Right lobe of liver (tissue), 6 donors: Measurements from ENCODE around the gene TSSK3. TPM values are rescaled to one million over a fixed set of nuclear protein-coding genes. Genes with fewer than 3 reads are reported as not detected.
A peak's percentile ranks its signal among the peaks of the same experiment; 100 is the strongest.

Experiments
- ATAC-seq, 4 donors: fragments of 200-7000 bp; cut with Tn5 transposase; one replicate each; pipeline ENCODE4 v1.9.1; 2020; ENCODE audit warnings: mild to moderate bottlenecking in 4 of 4, moderate library complexity in 4 of 4
- DNase-seq, 3 donors: peaks; one replicate each; pipeline ENCODE4 v3.0.0-alpha.2; 2020
- H3K27ac ChIP-seq, 3 donors: fragments of 200-600 bp; one replicate each; pipeline ENCODE4 v1.8.0; 2022
- H3K27me3 ChIP-seq, 2 donors: fragments of 200-600 bp; one replicate each; pipeline ENCODE4 v1.8.0; 2022
- H3K36me3 ChIP-seq, 4 donors: fragments of 200-600 bp; sonication (generic) in 1 of 4; one replicate each; pipeline versions ENCODE4 v1.5.1 to v1.8.0; 2017 to 2022; ENCODE audit warnings: control low read depth in 1 of 4
- H3K4me1 ChIP-seq, 4 donors: fragments of 200-600 bp; sonication (generic) in 1 of 4; one replicate each; pipeline versions ENCODE4 v1.5.1 to v1.8.0; 2017 to 2022; ENCODE audit warnings: control low read depth in 1 of 4
- H3K4me3 ChIP-seq, 3 donors: fragments of 200-600 bp; one replicate each; pipeline ENCODE4 v1.8.0; 2022
- H3K9me3 ChIP-seq, 4 donors: fragments of 200-600 bp; sonication (generic) in 1 of 4; one replicate each; pipeline versions ENCODE4 v1.5.1 to v1.8.0; 2017 to 2022; ENCODE audit warnings: control low read depth in 1 of 4
- CTCF ChIP-seq, 4 donors: fragments of 200-600 bp in 3 of 4; fragments of 450-650 bp in 1 of 4; IDR thresholded peaks; one replicate each; pipeline versions ENCODE4 v1.5.1 to v1.8.0; 2016 to 2022; ENCODE audit warnings: antibody characterized with exemption in 4 of 4, mild to moderate bottlenecking in 2 of 4
- POLR2A ChIP-seq: fragments of 450-650 bp; IDR thresholded peaks from one replicate; pipeline ENCODE4 v1.6.1; 2017; ENCODE audit warnings: antibody characterized with exemption, mild to moderate bottlenecking
- WGBS: methylation state at CpG from one replicate; pipeline ENCODE4 v1.1.6; 2018; ENCODE audit warnings: low coverage, low lambda C conversion rate; ENCODE audit not compliant: insufficient coverage; ENCODE audit errors: missing lambda C conversion rate; 5-methylcytosine and 5-hydroxymethylcytosine counted together
- intact Hi-C, 2 donors: fragments of 100-400 bp; cut with DNase I; formaldehyde crosslinking; loops; one replicate each; pipeline versions ENCODE4 v1.11.2 to v1.14.1; 2022
- total RNA-seq, 6 experiments: library from RNA; depleted of rRNA in 2 of 6; stranded (reverse); fragments of >200 nt in 2 of 6; fragmentation: NEBNext Ultra II Directional in 3 of 6; extraction: Animal tissue kit (Norgen Biotek cat#: 25700) in 3 of 6; gene quantifications; one replicate each; pipeline versions ENCODE4 v1.1.0 to v1.2.4, GENCODE V29; 2016 to 2023
- donor health status: DM: no; HTN: yes; CAD: no.
- donor health status: DM: no; HTN: no; CAD: no.
- donor health status: DM: no; HTN: no; CAD: no.
- donor health status: DM: no; HTN: yes; CAD: no.
- donor health status: DM: no; HTN: yes; CAD: no.

TSSK3 gene
- total RNA-seq, 6 experiments from 2014 or later: 0.49 to 1.6 (median 0.85) TPM

GRCh38 chr1:32405672-32406467 is 43.5 kb downstream of the TSSK3 start:
- Histone ChIP-seq H3K27me3 (no peaks in the 10 kb centered on the region), H3K9me3 (no peaks in the 10 kb centered on the region), H3K27ac (peak overlapping the region; percentile 63 to 92 (median 72)), H3K36me3 (no peaks in the 10 kb centered on the region), H3K4me3 (no peak overlapping the region), H3K4me1 (peaks cover 0 to 25% (median 0%) of the 10 kb centered on the region in 4 donors)
- ATAC-seq (peak in 2 of 4 donors; percentile 3 to 6), DNase-seq (no peak)
- intact Hi-C loops: no loop called here
- WGBS: 77% methylated on average over 2 of the region's 4 CpGs
- TF ChIP-seq CTCF (IDR thresholded peaks at IDR 0.05) (no peak), POLR2A (no peak)

GRCh38 chr1:32406629-32407111 is 44.3 kb downstream of the TSSK3 start:
- Histone ChIP-seq H3K9me3 (no peaks in the 10 kb centered on the region), H3K27me3 (no peaks in the 10 kb centered on the region), H3K4me3 (no peak overlapping the region), H3K4me1 (peaks cover 0 to 22% (median 0%) of the 10 kb centered on the region in 4 donors), H3K36me3 (no peaks in the 10 kb centered on the region), H3K27ac (peak overlapping the region; percentile 63 to 92 (median 72))
- intact Hi-C loops: no loop called here
- 33% methylated on average over 4 of the region's 4 CpGs for WGBS
- ATAC-seq: peak; percentile 91 to 95 (median 92)
- peak; percentile 72 to 87 (median 86) for DNase-seq
- TF ChIP-seq POLR2A: no peak
- TF ChIP-seq CTCF (IDR thresholded peaks at IDR 0.05): no peak

DNA sequence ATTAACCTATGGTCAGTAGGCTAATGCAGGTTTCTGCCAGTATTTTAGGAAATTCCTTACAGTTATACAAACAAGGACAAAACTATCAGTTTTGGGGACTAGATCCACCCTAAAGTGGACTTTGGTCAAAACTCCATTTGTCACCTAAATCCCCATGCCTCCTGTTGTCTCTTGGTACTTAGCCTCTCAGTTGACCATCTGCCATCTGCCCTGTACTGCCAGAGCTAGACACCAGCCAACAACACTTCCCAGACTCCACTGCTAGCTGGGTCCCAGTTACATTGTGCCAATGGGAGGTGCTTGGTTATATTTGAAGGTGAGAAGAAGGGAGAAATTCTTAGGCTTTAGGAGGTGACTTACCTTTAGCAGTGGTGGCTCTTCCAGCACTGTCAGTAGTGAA is 48.9 kb downstream of the TSSK3 start:
- H3K27me3 ChIP-seq: no peaks in the 10 kb centered on the region
- H3K9me3 ChIP-seq: no peaks in the 10 kb centered on the region
- peak in 2 of 4 donors; percentile 8 to 41 for ATAC-seq
- no peak overlapping the region for H3K27ac ChIP-seq
- no peak overlapping the region for H3K4me3 ChIP-seq
- TF ChIP-seq CTCF (IDR thresholded peaks at IDR 0.05) (no peak), POLR2A (no peak)
- intact Hi-C loops: no loop called here
- H3K36me3 ChIP-seq: no peaks in the 10 kb centered on the region
- peaks cover 0 to 16% (median 0%) of the 10 kb centered on the region in 4 donors for H3K4me1 ChIP-seq
- DNase-seq: peak in 1 of 3 donors; percentile 69

- 59% methylated on average over 5 of the region's 10 CpGs for WGBS
- Histone ChIP-seq H3K27me3 (no peaks in the 10 kb centered on the region), H3K4me3 (no peak overlapping the region), H3K36me3 (no peaks in the 10 kb centered on the region), H3K9me3 (peaks cover 0 to 3% (median 0%) of the 10 kb centered on the region in 4 donors), H3K27ac (no peak overlapping the region), H3K4me1 (peaks cover 0 to 4% (median 0%) of the 10 kb centered on the region in 4 donors)
- intact Hi-C loops: no loop called here
- TF ChIP-seq CTCF (IDR thresholded peaks at IDR 0.05) (peak; percentile 79 to 86 (median 86)), POLR2A (no peak)
- DNase-seq: peak in 2 of 3 donors; percentile 36 to 80
- peak; percentile 90 to 95 (median 92) for ATAC-seq
Observed at GRCh38 chr1:32413507-32414185, 51.3 kb downstream of the TSSK3 start.

Other genes starting within 250 kb of the TSSK3 start
- 10 to 100 TPM; 26.0 to 39.6 (median 33.5) TPM for gene TXLNA, start 182.9 kb upstream of the TSSK3 start, total RNA-seq
- gene CCDC28B, start 161.9 kb upstream of the TSSK3 start, total RNA-seq: 1 to 10 TPM in 2 of 6 experiments, under 1 TPM in 4; 0.56 to 1.3 (median 0.68) TPM
- gene IQCC, start 156.9 kb upstream of the TSSK3 start, total RNA-seq: under 1 TPM; 0.27 to 0.87 (median 0.41) TPM
- not detected for gene DCDC2B, start 153.4 kb upstream of the TSSK3 start, total RNA-seq
- 1 to 10 TPM; 3.4 to 7.2 (median 5.9) TPM for gene TMEM234, start 140.2 kb upstream of the TSSK3 start, total RNA-seq
- 100 to 1,000 TPM in 2 of 6 experiments, 10 to 100 TPM in 4; 67.5 to 130 (median 71.9) TPM for gene EIF3I, start 140.1 kb upstream of the TSSK3 start, total RNA-seq
- 1 to 10 TPM; 1.3 to 9.4 (median 5.2) TPM for gene FAM167B, start 115.3 kb upstream of the TSSK3 start, total RNA-seq
- gene LCK, start 111.3 kb upstream of the TSSK3 start, total RNA-seq: 1 to 10 TPM in 4 of 6 experiments, under 1 TPM in 2; 0.73 to 1.7 (median 1.1) TPM
- gene HDAC1, start 70.5 kb upstream of the TSSK3 start, total RNA-seq: 10 to 100 TPM; 24.0 to 40.6 (median 32.4) TPM
- gene MARCKSL1, start 26.3 kb upstream of the TSSK3 start, total RNA-seq: 10 to 100 TPM in 5 of 6 experiments, 1 to 10 TPM in 1; 10.0 to 24.4 (median 14.2) TPM
- gene FAM229A, start 54 bp upstream of the TSSK3 start, total RNA-seq: 1 to 10 TPM; 1.3 to 7.8 (median 5.3) TPM
- 10 to 100 TPM; 44.5 to 73.1 (median 62.1) TPM for gene BSDC1, start 31.9 kb downstream of the TSSK3 start, total RNA-seq
- gene ZBTB8B, start 102.5 kb downstream of the TSSK3 start, total RNA-seq: not detected
- gene ZBTB8A, start 176.9 kb downstream of the TSSK3 start, total RNA-seq: 1 to 10 TPM; 1.6 to 3.4 (median 2.3) TPM